Thyroid gland (tissue), 4 donors: ENCODE data around the gene TRPC6.

Experiments
- CTCF ChIP-seq, 6 experiments: fragments of 200-600 bp in 3 of 6; fragments of 450-650 bp in 3 of 6; sonication (generic) in 3 of 6; IDR thresholded peaks; one replicate each; pipeline ENCODE4 v1.5.1; 2016 to 2019; ENCODE audit warnings: antibody characterized with exemption in 6 of 6, mild to moderate bottlenecking in 2 of 6, inconsistent platforms in 1 of 6, moderate library complexity in 1 of 6
- POLR2A ChIP-seq, 2 donors: fragments of 450-650 bp; IDR thresholded peaks; one replicate each; pipeline ENCODE4 v1.6.1; 2017; ENCODE audit warnings: antibody characterized with exemption in 2 of 2, mild to moderate bottlenecking in 2 of 2, moderate library complexity in 1 of 2

- TF ChIP-seq CTCF (IDR thresholded peaks at IDR 0.05) (no peak), POLR2A (IDR thresholded peaks at IDR 0.05) (no peak)
Observed at GRCh38 chr11:101442171-101442570, 141.6 kb downstream of the TRPC6 start.
